HEK293T (cell line): ENCODE results near the gene PAX8.
A peak's percentile ranks its signal among the peaks of the same experiment; 100 is the strongest.

Experiments used
- CTCF ChIA-PET: fragments of 350-600 bp; formaldehyde crosslinking; extraction: SDS; loops from one replicate; lab custom pipeline; 2021; ENCODE audit warnings: antibody characterized with exemption, inconsistent platforms; lab: Yijun Ruan, JAX
- POLR2A ChIA-PET: fragments of 350-600 bp; formaldehyde crosslinking; extraction: SDS; loops from one replicate; lab custom pipeline; 2020; ENCODE audit warnings: antibody characterized with exemption, inconsistent platforms; lab: Yijun Ruan, JAX
- DNase-seq: peaks from one replicate; pipeline ENCODE4 v3.0.0; 2012; ENCODE audit warnings: mixed read lengths; ENCODE audit errors: extremely low spot score
- ARNT ChIP-seq: fragments of 450-650 bp; IDR thresholded peaks from 2 replicates; pipeline ENCODE4 v1.6.1; 2017; ENCODE audit warnings: mild to moderate bottlenecking
- BHLHE40 ChIP-seq: fragments of 450-650 bp; IDR thresholded peaks from 2 replicates; pipeline ENCODE4 v1.6.1; 2016; ENCODE audit warnings: mild to moderate bottlenecking, moderate library complexity, borderline replicate concordance
- CTBP1 ChIP-seq: fragments of 450-650 bp; IDR thresholded peaks from 2 replicates; pipeline ENCODE4 v1.6.1; 2016; ENCODE audit warnings: borderline replicate concordance
- ELF4 ChIP-seq: fragments of 450-650 bp; IDR thresholded peaks from 2 replicates; pipeline ENCODE4 v1.6.1; 2017; ENCODE audit warnings: antibody characterized with exemption
- FOXA1 ChIP-seq: fragments of 450-650 bp; IDR thresholded peaks from 2 replicates; pipeline ENCODE4 v1.6.1; 2016; ENCODE audit warnings: mild to moderate bottlenecking
- FOXK2 ChIP-seq: fragments of 450-650 bp; IDR thresholded peaks from 2 replicates; pipeline ENCODE4 v1.6.1; 2016; ENCODE audit warnings: mild to moderate bottlenecking
- FOXM1 ChIP-seq: fragments of 450-650 bp; IDR thresholded peaks from 2 replicates; pipeline ENCODE4 v1.6.1; 2017; ENCODE audit warnings: mild to moderate bottlenecking, borderline replicate concordance
- HDGF ChIP-seq: fragments of 450-650 bp; IDR thresholded peaks from 2 replicates; pipeline ENCODE4 v1.6.1; 2017; ENCODE audit warnings: antibody characterized with exemption, borderline replicate concordance
- L3MBTL2 ChIP-seq: fragments of 450-650 bp; conservative IDR thresholded peaks from 2 replicates; pipeline ENCODE4 v1.6.1; 2016; ENCODE audit warnings: mild to moderate bottlenecking
- LEF1 ChIP-seq: fragments of 450-650 bp; IDR thresholded peaks from 2 replicates; pipeline ENCODE4 v1.6.1; 2017; ENCODE audit warnings: mild to moderate bottlenecking, borderline replicate concordance
- NFRKB ChIP-seq: fragments of 450-650 bp; IDR thresholded peaks from 2 replicates; pipeline ENCODE4 v1.6.1; 2016; ENCODE audit warnings: mild to moderate bottlenecking, moderate library complexity
- SP1 ChIP-seq: fragments of 450-650 bp; IDR thresholded peaks from 2 replicates; pipeline ENCODE4 v1.6.1; 2017
- SUZ12 ChIP-seq: fragments of 450-650 bp; IDR thresholded peaks from 2 replicates; pipeline ENCODE4 v1.6.1; 2016; ENCODE audit warnings: mild to moderate bottlenecking
- TARDBP ChIP-seq: fragments of 450-650 bp; IDR thresholded peaks from 2 replicates; pipeline ENCODE4 v1.6.1; 2016
- ZNF384 ChIP-seq: fragments of 450-650 bp; IDR thresholded peaks from 2 replicates; pipeline ENCODE4 v1.6.1; 2016
- TF ChIP-seq, protein P1 (sequence below): fragments of 450-650 bp; IDR thresholded peaks from 2 replicates; pipeline ENCODE4 v1.6.1; 2016

PAX8 gene

DNA sequence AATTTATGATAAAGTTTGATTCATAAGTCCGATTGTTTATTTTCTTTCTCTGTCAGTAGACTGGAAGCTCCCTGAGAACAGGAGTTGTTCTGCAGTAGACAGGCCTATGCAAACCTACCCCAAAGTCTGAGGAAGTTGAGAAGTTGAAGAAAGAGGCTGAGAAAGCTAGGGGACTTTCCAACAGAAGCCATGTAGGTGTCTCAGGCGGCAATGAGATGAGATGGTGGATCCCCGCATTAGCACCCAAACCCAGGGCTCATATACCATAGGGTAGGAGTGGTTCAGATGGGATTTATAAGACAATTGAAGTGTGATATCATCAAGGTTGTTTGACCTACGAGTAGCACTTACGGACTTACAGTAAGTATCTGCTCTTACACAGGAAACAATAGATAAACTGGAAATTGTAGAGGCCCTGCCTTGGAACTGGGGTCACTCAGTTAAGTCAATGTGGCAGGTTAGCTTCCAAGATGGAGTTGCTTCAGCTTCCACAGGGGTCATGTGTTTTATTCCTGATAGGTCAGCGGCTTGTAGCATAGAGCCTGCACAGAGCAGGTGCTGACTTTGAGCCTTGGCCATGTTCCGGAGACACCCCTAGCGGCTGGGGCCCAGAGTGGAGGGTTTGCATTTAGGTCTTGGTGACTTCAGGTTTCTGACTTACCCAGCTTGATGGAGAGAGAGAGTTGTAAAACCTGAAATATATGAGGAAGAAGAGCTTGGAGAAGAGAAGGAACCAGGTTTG, 107.2 kb downstream of the PAX8 start:
- ChIA-PET POLR2A (no interaction called here), CTCF (interaction anchor here (1.3 kb wide), 1 partner anchor 13 kb away, joined by 3 read pairs; no protein-coding TSS in a partner anchor)
- no peak for DNase-seq
- no peak for TF ChIP-seq FOXK2
- TF ChIP-seq FOXA1: no peak
- no peak for TF ChIP-seq L3MBTL2
- TF ChIP-seq CTBP1: no peak
- TF ChIP-seq TARDBP: no peak
- no peak for TF ChIP-seq ELF4
- TF ChIP-seq NFRKB: no peak

DNA sequence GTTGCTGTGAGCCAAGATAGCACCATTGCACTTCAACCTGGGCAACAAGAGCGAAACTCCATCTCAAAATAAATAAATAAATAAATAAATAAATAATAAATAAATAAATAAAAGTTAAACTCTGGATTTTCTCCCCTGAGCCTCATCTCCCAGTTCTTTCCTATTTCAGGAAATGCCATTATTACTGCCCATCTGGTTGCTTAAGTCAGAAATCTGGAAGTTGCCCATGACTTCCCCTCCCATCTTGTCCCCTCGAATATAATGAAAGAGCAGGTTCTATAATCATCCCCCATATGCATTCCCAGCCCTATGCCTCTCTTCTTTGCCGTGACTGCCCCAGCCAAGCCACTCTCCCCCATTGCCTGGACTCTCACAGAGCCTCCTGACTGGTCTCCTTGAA, 109.1 kb downstream of the PAX8 start:
- TF ChIP-seq SUZ12 (no peak), LEF1 (no peak), FOXM1 (no peak), ARNT (no peak), BHLHE40 (no peak), NFRKB (no peak)
- TF ChIP-seq, protein P1, sequence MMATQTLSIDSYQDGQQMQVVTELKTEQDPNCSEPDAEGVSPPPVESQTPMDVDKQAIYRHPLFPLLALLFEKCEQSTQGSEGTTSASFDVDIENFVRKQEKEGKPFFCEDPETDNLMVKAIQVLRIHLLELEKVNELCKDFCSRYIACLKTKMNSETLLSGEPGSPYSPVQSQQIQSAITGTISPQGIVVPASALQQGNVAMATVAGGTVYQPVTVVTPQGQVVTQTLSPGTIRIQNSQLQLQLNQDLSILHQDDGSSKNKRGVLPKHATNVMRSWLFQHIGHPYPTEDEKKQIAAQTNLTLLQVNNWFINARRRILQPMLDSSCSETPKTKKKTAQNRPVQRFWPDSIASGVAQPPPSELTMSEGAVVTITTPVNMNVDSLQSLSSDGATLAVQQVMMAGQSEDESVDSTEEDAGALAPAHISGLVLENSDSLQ: no peak
- POLR2A ChIA-PET: no interaction called here
- CTCF ChIA-PET: no interaction called here
- no peak for DNase-seq

DNA sequence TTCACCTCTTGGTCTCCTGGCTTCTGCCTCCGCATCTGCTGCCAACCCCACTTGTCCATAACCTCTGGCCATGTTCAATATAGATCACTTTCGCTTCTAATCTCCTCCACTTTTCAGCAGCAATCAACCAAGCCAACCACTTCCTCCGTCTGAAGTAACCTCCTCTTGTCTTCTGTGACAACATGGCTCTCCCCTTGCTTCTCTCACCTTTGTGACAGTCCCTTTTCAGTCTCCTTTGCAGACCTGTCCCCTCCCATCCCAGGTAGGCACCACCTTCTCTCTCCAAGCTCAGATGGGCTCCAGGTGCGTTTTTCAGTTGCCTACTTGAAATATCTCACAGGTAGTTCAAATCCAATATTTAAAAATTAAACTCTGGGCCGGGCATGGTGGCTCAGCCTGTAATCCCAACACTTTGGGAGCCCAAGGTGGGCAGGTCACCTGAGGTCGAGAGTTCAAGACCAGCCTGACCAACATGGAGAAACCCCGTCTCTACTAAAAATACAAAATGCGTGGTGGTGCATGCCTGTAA, 109.7 kb downstream of the PAX8 start:
- TF ChIP-seq ARNT: no peak
- CTCF ChIA-PET: no interaction called here
- no peak for DNase-seq
- POLR2A ChIA-PET: no interaction called here

DNA sequence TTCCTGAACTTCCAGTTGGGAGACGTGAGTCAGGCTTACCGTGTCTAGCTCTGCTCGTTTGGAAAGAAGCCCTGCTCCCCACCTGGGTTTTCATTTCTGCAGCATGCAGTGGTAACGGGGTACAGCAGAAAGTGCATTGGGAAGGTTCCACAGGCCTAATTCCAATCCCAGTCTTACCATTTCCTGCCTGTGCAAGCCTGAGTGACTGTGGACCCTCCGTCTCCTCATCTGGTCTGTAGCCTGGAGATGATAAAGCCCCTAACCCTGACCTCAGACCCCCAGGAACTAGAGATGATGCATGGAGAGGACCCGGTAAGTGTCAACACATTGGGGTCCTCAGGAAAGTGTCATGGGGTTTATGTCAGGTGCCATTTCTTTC, 110.8 kb downstream of the PAX8 start:
- DNase-seq: peak; percentile 1
- TF ChIP-seq LEF1: no peak
- no peak for TF ChIP-seq ARNT
- ChIA-PET CTCF (no interaction called here), POLR2A (no interaction called here)

DNA sequence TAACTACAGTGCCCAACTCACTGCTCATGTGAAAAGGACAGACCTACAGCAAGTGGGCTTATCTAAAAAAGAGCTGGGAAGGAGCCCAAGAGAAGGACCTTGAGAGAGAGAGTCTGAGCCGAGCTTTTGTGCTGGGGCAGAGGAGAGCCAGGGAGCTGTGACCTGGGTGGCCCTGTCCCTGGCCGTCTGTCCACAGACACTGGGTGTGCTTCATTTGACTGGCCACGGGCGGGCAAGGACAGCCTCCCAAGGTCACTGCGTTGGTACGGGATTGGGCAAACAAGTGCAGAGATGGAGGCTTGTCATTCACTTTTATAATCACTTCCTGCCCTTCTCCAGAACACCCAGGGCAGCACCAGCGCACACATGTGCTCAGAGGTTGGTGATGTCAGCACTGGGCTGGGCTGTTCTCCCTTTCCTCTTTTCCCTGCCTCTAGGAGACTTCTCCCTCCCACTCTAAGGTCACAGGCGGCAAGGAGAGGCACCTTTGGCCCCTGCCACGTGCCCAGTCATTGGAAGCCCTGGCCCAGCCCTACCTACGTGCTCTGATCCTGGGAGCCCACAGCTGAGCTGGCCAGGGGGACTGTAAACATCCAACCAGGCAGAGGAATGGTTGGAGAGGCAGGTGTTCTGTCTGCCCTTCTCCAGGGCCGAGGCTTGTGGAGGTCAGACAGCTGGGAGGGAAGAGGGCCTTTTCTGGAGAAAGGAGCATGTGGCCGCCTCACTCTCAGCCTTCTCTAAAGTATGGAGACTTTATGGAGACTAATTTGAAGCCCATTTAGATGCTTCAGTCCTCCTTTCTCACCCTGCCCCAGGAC, 111.4 kb downstream of the PAX8 start:
- TF ChIP-seq NFRKB: no peak
- no peak for TF ChIP-seq SUZ12
- no peak for TF ChIP-seq CTBP1
- no peak for TF ChIP-seq ELF4
- no peak for TF ChIP-seq BHLHE40
- no peak for TF ChIP-seq TARDBP
- TF ChIP-seq ARNT: no peak
- TF ChIP-seq L3MBTL2: no peak
- TF ChIP-seq FOXK2: no peak
- TF ChIP-seq SP1: no peak
- TF ChIP-seq FOXM1: no peak
- no peak for TF ChIP-seq HDGF
- TF ChIP-seq LEF1: no peak
- no peak for TF ChIP-seq FOXA1
- TF ChIP-seq, protein P1: no peak
- POLR2A ChIA-PET: no interaction called here
- peak; percentile 6 for DNase-seq
- CTCF ChIA-PET: interaction anchor here (0.8 kb wide), 1 partner anchor 29 kb away, joined by 3 read pairs; no protein-coding TSS in a partner anchor

DNA sequence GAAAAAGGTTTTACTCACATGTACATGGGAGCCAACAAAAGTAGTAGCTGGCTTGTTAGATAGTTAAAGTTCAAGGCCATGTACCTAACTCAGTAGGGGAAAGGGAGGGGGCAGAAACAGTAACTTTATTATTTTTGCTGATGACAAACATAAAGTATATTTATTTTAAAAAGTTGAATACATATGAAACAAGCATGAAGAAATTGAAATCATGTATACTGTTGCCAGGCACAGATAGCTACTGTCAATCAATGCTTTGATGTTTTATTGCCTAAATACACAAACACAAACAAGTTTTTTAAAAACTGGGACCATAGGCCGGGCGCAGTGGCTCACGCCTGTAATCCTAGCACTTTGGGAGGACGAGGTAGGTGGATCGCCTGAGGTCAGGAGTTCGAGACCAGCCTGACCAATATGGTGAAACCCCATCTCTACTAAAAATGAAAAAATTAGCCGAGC, 112.5 kb downstream of the PAX8 start:
- TF ChIP-seq LEF1: no peak
- TF ChIP-seq SUZ12: no peak
- no peak for TF ChIP-seq L3MBTL2
- no peak for TF ChIP-seq CTBP1
- TF ChIP-seq NFRKB: no peak
- no peak for TF ChIP-seq HDGF
- no peak for TF ChIP-seq ELF4
- no peak for TF ChIP-seq BHLHE40
- TF ChIP-seq, protein P1: no peak
- TF ChIP-seq ZNF384: no peak
- TF ChIP-seq FOXM1: no peak
- TF ChIP-seq FOXK2: no peak
- TF ChIP-seq SP1: no peak
- no peak for TF ChIP-seq TARDBP
- no peak for TF ChIP-seq FOXA1
- TF ChIP-seq ARNT: no peak
- CTCF ChIA-PET: interaction anchor here (0.7 kb wide), 1 partner anchor 8 kb away, joined by 3 read pairs; no protein-coding TSS in a partner anchor
- POLR2A ChIA-PET: no interaction called here
- no peak for DNase-seq
